Measurements from ENCODE around the gene FFAR1. TPM values are rescaled to one million over a fixed set of nuclear protein-coding genes. Genes with fewer than 3 reads are reported as not detected.

FFAR1 gene
- total and polyA plus RNA-seq, 4 donors, result 0.06 to 0.83 (median 0.70) TPM; not detected in 1

GRCh38 chr19:35327642-35328041 lies 20.1 kb upstream of the FFAR1 start:
- no peaks in the 10 kb centered on the region for H3K9me3 ChIP-seq (ENCODE audit: control insufficient read depth, insufficient read depth, low read length)
- no peak for DNase-seq (ENCODE audit: low read depth in 4 of 6, low spot score in 6 of 6)
- no peaks in the 10 kb centered on the region for H3K36me3 ChIP-seq (ENCODE audit: control insufficient read depth, insufficient read depth, low read length)
- H3K27ac ChIP-seq (ENCODE audit: low read depth, low read length), result no peak overlapping the region
- H3K4me1 ChIP-seq (ENCODE audit: control insufficient read depth, insufficient read depth, low read length), result no peaks in the 10 kb centered on the region
- WGBS (ENCODE audit: insufficient coverage), result no CpG with 5 or more reads among the region's 4 CpGs
- no peak overlapping the region for H3K4me3 ChIP-seq (ENCODE audit: low read depth, low read length)
- H3K27me3 ChIP-seq (ENCODE audit: control insufficient read depth, insufficient read depth, low read length), result no peaks in the 10 kb centered on the region

- Histone ChIP-seq H3K36me3 (ENCODE audit: control insufficient read depth, insufficient read depth, low read length) (no peaks in the 10 kb centered on the region), H3K4me1 (ENCODE audit: control insufficient read depth, insufficient read depth, low read length) (no peaks in the 10 kb centered on the region), H3K27me3 (ENCODE audit: control insufficient read depth, insufficient read depth, low read length) (no peaks in the 10 kb centered on the region), H3K27ac (ENCODE audit: low read depth, low read length) (no peak within 1 kb of the TSS), H3K9me3 (ENCODE audit: control insufficient read depth, insufficient read depth, low read length) (no peaks in the 10 kb centered on the region), H3K4me3 (ENCODE audit: low read depth, low read length) (no peak within 1 kb of the TSS)
- 93% methylated on average over 3 of the region's 12 CpGs for WGBS (ENCODE audit: insufficient coverage)
- DNase-seq (ENCODE audit: low read depth in 4 of 6, low spot score in 6 of 6), result no peak
Measured at GRCh38 chr19:35328851-35329285, 18.8 kb upstream of the FFAR1 start, which contains the start of gene CD22. TSS of gene CD22 (plus strand) at chr19:35329187. CDS start at chr19:35332041, 2,854 bp downstream.

GRCh38 chr19:35329323-35329722 lies 18.4 kb upstream of the FFAR1 start:
- Histone ChIP-seq H3K4me1 (ENCODE audit: control insufficient read depth, insufficient read depth, low read length) (no peaks in the 10 kb centered on the region), H3K9me3 (ENCODE audit: control insufficient read depth, insufficient read depth, low read length) (no peaks in the 10 kb centered on the region), H3K4me3 (ENCODE audit: low read depth, low read length) (no peak overlapping the region), H3K27me3 (ENCODE audit: control insufficient read depth, insufficient read depth, low read length) (no peaks in the 10 kb centered on the region), H3K36me3 (ENCODE audit: control insufficient read depth, insufficient read depth, low read length) (no peaks in the 10 kb centered on the region), H3K27ac (ENCODE audit: low read depth, low read length) (no peak overlapping the region)
- 82% methylated on average over 4 of the region's 4 CpGs for WGBS (ENCODE audit: insufficient coverage)
- DNase-seq (ENCODE audit: low read depth in 4 of 6, low spot score in 6 of 6), result no peak

GRCh38 chr19:35330475-35330874 lies 17.2 kb upstream of the FFAR1 start:
- H3K27ac ChIP-seq (ENCODE audit: low read depth, low read length), result no peak overlapping the region
- WGBS (ENCODE audit: insufficient coverage), result 67% methylated on average over 4 of the region's 7 CpGs
- H3K36me3 ChIP-seq (ENCODE audit: control insufficient read depth, insufficient read depth, low read length), result no peaks in the 10 kb centered on the region
- no peak overlapping the region for H3K4me3 ChIP-seq (ENCODE audit: low read depth, low read length)
- no peaks in the 10 kb centered on the region for H3K9me3 ChIP-seq (ENCODE audit: control insufficient read depth, insufficient read depth, low read length)
- H3K27me3 ChIP-seq (ENCODE audit: control insufficient read depth, insufficient read depth, low read length), result no peaks in the 10 kb centered on the region
- no peak for DNase-seq (ENCODE audit: low read depth in 4 of 6, low spot score in 6 of 6)
- H3K4me1 ChIP-seq (ENCODE audit: control insufficient read depth, insufficient read depth, low read length), result no peaks in the 10 kb centered on the region

GRCh38 chr19:35331551-35332214 lies 16.0 kb upstream of the FFAR1 start:
- Histone ChIP-seq H3K36me3 (ENCODE audit: control insufficient read depth, insufficient read depth, low read length) (no peaks in the 10 kb centered on the region), H3K4me3 (ENCODE audit: low read depth, low read length) (no peak overlapping the region), H3K27me3 (ENCODE audit: control insufficient read depth, insufficient read depth, low read length) (no peaks in the 10 kb centered on the region), H3K9me3 (ENCODE audit: control insufficient read depth, insufficient read depth, low read length) (no peaks in the 10 kb centered on the region), H3K27ac (ENCODE audit: low read depth, low read length) (no peak overlapping the region), H3K4me1 (ENCODE audit: control insufficient read depth, insufficient read depth, low read length) (no peaks in the 10 kb centered on the region)
- 77% methylated on average over 9 of the region's 14 CpGs for WGBS (ENCODE audit: insufficient coverage)
- DNase-seq (ENCODE audit: low read depth in 4 of 6, low spot score in 6 of 6), result no peak

- no peak for DNase-seq (ENCODE audit: low read depth in 4 of 6, low spot score in 6 of 6)
- 93% methylated on average over 12 of the region's 12 CpGs for WGBS (ENCODE audit: insufficient coverage)
- Histone ChIP-seq H3K36me3 (ENCODE audit: control insufficient read depth, insufficient read depth, low read length) (no peaks in the 10 kb centered on the region), H3K27ac (ENCODE audit: low read depth, low read length) (no peak overlapping the region), H3K9me3 (ENCODE audit: control insufficient read depth, insufficient read depth, low read length) (no peaks in the 10 kb centered on the region), H3K4me1 (ENCODE audit: control insufficient read depth, insufficient read depth, low read length) (no peaks in the 10 kb centered on the region), H3K27me3 (ENCODE audit: control insufficient read depth, insufficient read depth, low read length) (no peaks in the 10 kb centered on the region), H3K4me3 (ENCODE audit: low read depth, low read length) (no peak overlapping the region)
Measured at GRCh38 chr19:35332817-35333216, 14.9 kb upstream of the FFAR1 start.

GRCh38 chr19:35334144-35334753 lies 13.5 kb upstream of the FFAR1 start:
- no peaks in the 10 kb centered on the region for H3K36me3 ChIP-seq (ENCODE audit: control insufficient read depth, insufficient read depth, low read length)
- no peak for DNase-seq (ENCODE audit: low read depth in 4 of 6, low spot score in 6 of 6)
- H3K9me3 ChIP-seq (ENCODE audit: control insufficient read depth, insufficient read depth, low read length), result no peaks in the 10 kb centered on the region
- H3K27me3 ChIP-seq (ENCODE audit: control insufficient read depth, insufficient read depth, low read length), result no peaks in the 10 kb centered on the region
- H3K4me3 ChIP-seq (ENCODE audit: low read depth, low read length), result no peak overlapping the region
- H3K4me1 ChIP-seq (ENCODE audit: control insufficient read depth, insufficient read depth, low read length), result no peaks in the 10 kb centered on the region
- WGBS (ENCODE audit: insufficient coverage), result 81% methylated on average over 7 of the region's 10 CpGs
- no peak overlapping the region for H3K27ac ChIP-seq (ENCODE audit: low read depth, low read length)

GRCh38 chr19:35336166-35336955 lies 11.3 kb upstream of the FFAR1 start:
- Histone ChIP-seq H3K27me3 (ENCODE audit: control insufficient read depth, insufficient read depth, low read length) (no peaks in the 10 kb centered on the region), H3K9me3 (ENCODE audit: control insufficient read depth, insufficient read depth, low read length) (no peaks in the 10 kb centered on the region), H3K27ac (ENCODE audit: low read depth, low read length) (no peak overlapping the region), H3K4me1 (ENCODE audit: control insufficient read depth, insufficient read depth, low read length) (no peaks in the 10 kb centered on the region), H3K36me3 (ENCODE audit: control insufficient read depth, insufficient read depth, low read length) (no peaks in the 10 kb centered on the region), H3K4me3 (ENCODE audit: low read depth, low read length) (no peak overlapping the region)
- WGBS (ENCODE audit: insufficient coverage), result 84% methylated on average over 13 of the region's 21 CpGs
- no peak for DNase-seq (ENCODE audit: low read depth in 4 of 6, low spot score in 6 of 6)

GRCh38 chr19:35337097-35337983 lies 10.4 kb upstream of the FFAR1 start:
- no peak for DNase-seq (ENCODE audit: low read depth in 4 of 6, low spot score in 6 of 6)
- H3K27me3 ChIP-seq (ENCODE audit: control insufficient read depth, insufficient read depth, low read length), result no peaks in the 10 kb centered on the region
- no peaks in the 10 kb centered on the region for H3K9me3 ChIP-seq (ENCODE audit: control insufficient read depth, insufficient read depth, low read length)
- no peaks in the 10 kb centered on the region for H3K36me3 ChIP-seq (ENCODE audit: control insufficient read depth, insufficient read depth, low read length)
- no peak overlapping the region for H3K4me3 ChIP-seq (ENCODE audit: low read depth, low read length)
- no peaks in the 10 kb centered on the region for H3K4me1 ChIP-seq (ENCODE audit: control insufficient read depth, insufficient read depth, low read length)
- 84% methylated on average over 17 of the region's 25 CpGs for WGBS (ENCODE audit: insufficient coverage)
- no peak overlapping the region for H3K27ac ChIP-seq (ENCODE audit: low read depth, low read length)
